CD4-positive, alpha-beta T cell treated with Interleukin-4 for 4 hours (primary cell): ENCODE data around the gene FAM227B.
"Not testable (repeated sequence)": the region's sequence is repeated elsewhere in the genome, so short reads cannot be mapped to it uniquely, and the experiment has no call there.

Experiments
- DNase-seq: peaks from one replicate; pipeline ENCODE4 v3.0.0-alpha.2; 2020

Gene FAM227B

GRCh38 chr15:49606594-49606993, 14.0 kb downstream of the FAM227B start:
- DNase-seq, result no peak

- no peak for DNase-seq
Measured at GRCh38 chr15:49605588-49605987, 15.0 kb downstream of the FAM227B start.

DNA sequence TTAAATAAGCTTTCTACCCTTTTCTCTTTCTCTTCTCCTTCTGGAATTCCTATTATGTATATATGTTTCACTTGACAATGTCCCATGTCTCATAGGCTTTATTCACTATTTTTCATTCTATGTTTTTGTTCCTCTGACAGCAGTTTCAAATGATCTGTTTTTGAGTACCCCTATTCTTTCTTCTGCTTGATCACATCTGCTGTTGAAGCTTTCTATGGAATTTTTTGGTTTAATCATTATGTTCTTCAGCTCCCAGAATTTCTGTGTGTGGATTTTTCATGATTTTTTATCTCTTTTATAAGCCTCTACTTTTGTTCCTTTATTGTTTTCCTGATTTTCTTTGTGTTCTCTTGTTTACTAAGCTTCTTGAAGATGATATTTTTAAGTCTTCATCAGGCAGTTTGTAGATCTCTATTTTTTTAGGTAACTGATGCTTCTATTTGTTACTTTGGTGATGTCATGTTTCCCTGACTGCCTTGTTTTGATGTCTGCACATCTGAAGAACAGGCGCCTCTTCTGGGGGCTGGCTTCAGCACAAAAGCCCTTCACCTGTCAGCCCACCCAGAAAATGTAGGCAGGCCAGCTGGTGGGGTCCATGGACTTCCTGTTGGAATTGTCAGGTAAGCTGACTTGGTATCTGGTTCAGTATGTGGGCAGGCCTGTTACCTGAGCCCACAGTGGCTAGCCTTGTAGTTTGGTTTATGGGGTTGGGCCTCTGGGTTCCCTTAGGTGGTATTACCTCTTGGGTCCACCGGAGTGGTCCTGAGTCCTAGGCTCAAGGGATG, 15.8 kb downstream of the FAM227B start:
- no peak for DNase-seq

DNA sequence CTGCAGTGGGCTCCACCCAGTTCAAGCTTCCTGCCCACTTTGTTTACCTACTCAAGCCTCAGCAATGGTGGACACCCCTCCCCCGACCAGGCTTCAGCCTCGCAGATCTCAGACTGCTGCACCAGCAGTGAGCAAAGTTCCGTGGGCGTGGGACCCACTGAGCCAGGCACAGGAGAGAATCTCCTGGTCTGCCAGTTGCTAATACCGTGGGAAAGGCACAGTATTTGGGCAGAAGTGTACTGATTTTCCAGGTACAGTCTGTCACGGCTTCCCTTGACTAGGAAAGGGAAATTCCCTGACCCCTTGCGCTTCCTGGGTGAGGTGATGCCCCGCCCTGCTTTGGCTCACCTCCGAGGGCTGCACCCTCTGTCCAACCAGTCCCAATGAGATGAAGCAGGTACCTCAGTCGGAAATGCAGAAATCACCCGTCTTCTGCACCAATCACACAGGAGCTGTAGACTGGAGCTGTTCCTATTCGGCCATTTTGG, 27.7 kb downstream of the FAM227B start:
- not testable (repeated sequence) for DNase-seq

- DNase-seq, result no peak
Measured at GRCh38 chr15:49589030-49589429, 31.6 kb downstream of the FAM227B start.

GRCh38 chr15:49573421-49573820, 47.2 kb downstream of the FAM227B start:
- no peak for DNase-seq

- no peak for DNase-seq
Measured at GRCh38 chr15:49570672-49571071, 49.9 kb downstream of the FAM227B start.

DNA sequence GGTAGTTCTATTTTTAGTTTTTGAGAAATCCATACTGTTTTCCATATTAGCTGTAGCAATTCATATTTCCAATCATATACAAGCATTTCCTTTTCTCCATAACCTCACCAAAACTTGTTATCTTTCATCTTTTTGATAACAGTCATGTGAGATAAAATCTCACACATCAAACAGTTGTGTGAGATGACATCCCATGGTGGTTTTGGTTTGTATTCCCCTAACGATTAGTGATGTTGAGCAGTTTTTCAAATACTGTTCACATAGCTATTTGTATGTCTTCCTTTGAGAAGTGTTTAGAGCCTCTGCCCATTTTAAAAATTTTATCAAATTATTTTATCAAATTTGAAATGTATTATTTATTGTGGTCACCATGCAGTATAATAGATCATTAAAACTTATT, 50.4 kb downstream of the FAM227B start:
- DNase-seq, result no peak

GRCh38 chr15:49560045-49560444, 60.6 kb downstream of the FAM227B start:
- no peak for DNase-seq

DNA sequence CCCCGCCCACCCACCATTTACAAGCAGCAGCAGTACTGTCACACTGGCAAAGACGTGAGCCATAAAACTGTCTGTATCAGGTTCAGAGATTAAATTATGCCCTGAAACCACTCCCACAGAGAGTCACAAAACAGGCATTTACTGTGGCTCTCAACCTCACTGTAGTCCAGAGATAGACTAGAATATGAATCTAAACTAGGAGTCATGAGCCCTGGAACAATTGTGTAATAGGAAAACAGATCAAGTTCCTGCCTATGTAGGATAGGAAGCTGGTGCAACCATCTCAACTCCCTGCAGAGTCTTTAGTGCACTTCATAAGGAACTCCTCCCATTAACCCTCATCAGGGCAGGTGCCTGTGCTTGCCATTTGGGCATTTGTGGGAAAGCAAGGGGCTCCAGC, 61.7 kb downstream of the FAM227B start:
- DNase-seq, result no peak

DNA sequence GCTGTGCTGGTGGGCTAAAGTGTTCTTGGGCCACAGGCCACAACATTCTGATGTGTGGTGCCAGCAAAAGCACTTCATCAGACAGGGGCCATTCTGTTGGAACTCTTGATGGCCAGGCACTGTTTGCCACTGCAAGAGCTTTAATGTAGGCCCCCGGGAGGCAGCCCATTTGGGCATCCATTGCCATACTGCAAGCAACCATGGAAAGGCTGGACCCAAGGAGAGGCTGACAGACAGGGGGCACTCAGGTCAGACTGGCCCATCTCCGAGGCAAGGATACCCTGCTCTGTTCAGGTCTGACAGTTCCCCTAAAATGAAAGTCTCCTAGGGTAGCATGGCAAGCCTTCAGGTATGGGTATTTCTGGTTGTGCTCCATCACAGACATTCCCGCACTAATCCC, 64.2 kb downstream of the FAM227B start:
- no peak for DNase-seq

- DNase-seq, result not testable (repeated sequence)
Measured at GRCh38 chr15:49550342-49550741, 70.3 kb downstream of the FAM227B start.

GRCh38 chr15:49538520-49538919, 82.1 kb downstream of the FAM227B start:
- DNase-seq, result no peak

DNA sequence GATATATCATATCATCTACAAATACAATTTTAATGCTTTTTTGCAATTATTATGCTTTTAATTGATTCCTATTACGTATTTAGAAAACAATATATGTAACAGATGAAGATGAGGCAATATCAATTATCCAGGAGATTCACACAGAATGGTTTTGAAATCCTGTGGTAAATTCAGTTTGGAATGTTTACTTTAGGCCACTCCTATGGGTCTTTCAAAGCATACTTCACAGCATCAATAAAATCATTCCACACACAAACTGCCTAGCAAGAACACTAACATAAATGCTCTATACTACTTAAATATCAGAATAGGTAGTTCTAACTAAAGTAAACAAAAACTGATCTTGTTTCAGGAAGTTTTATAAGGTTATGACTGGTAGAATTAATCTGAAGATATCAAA, 90.5 kb downstream of the FAM227B start:
- no peak for DNase-seq

DNA sequence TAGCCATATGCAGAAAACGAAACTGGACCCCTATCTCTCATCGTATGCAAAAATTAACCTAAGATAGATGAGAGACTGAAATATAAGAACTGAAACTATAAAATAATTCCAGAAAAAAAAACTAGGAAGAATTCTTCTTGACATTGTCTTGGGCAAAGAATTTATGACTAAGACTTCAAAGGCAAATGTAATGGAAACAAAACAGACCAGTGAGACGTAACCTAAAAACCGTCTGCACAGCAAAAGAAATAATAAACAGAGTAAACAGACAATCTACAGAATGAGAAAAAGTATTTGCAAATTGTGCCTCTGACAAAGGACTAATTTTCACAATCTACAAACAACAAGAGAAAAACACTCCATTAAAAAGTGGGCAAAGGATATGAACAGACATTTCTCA, 92.3 kb downstream of the FAM227B start:
- no peak for DNase-seq

- no peak for DNase-seq
Measured at GRCh38 chr15:49521802-49522201, 98.8 kb downstream of the FAM227B start.

DNA sequence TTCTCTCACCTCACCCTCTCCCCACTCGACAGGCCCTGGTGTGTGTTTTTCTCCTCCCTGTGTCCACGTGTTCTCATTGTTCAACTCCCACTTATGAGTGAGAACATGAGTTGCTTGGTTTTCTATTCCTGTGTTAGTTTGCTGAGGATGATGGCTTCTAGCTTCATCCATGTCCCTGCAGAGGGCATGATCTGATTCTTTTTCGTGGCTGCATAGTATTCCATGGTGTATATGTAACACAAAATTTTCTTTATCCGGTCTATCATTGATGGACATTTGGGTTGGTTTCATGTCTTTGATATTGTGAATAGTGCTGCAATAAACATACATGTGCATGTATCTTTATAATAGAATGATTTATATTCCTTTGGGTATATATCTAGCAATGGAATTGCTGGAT, 107.9 kb downstream of the FAM227B start:
- DNase-seq, result not testable (repeated sequence)

DNA sequence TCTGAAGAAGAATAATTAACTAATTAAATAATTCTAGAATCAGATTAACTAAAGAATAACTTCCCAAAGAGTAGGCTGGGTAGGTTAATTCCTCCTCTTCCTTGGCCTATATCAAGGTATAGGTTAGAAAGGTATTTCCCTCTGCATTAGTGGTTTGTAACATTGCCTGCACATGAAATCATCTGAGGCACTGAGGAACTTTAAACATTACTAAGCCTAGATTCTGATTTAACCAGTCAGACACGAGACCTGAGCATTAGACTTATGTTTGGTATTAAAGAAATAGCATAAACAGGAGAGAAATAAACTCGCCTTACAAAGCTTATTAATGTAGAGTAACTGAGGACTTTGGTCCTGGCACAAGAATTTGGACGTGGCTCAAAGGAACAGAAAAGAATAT, 113.4 kb downstream of the FAM227B start:
- no peak for DNase-seq

DNA sequence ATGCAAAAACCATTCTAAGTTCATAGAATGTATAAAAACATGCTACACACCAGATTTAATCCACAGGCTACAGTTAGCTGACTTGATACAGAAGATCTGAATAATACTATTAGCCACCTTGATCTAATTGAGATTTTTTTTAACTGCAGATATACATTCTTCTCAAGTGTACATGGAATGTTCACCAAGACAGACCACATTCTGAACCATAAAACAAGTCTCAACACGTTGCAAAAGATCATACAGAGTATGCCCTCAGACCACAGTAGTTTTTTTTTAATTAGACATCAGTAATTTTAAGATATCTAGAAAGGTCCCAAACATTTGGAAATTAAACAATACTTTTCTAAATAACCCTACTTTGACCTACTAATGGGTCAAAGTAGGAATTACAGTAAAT, 114.3 kb downstream of the FAM227B start:
- no peak for DNase-seq

- no peak for DNase-seq
Measured at GRCh38 chr15:49501586-49501985, 119.0 kb downstream of the FAM227B start.

- no peak for DNase-seq
Measured at GRCh38 chr15:49495993-49496753, 124.4 kb downstream of the FAM227B start.

GRCh38 chr15:49494842-49495241, 125.8 kb downstream of the FAM227B start:
- no peak for DNase-seq

DNA sequence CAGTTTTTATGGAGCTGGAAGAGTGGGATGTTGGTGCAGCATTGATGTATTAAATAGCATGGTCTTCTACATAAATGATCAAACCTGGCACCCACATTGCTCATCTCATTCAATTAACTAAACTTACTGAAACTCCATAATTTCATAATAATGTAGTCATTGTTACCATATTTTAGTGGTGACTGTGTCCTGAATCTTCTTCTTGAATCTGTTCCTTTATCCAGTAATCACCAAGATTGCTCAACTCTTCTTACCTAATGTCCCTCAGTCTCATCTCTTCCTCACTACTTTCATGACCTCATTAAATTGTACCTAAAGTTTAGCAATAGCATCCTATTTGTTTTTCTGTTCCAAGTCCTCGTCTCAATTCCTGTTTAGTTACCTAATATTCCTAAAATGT, 127.8 kb downstream of the FAM227B start:
- no peak for DNase-seq

GRCh38 chr15:49492151-49492550, 128.5 kb downstream of the FAM227B start:
- DNase-seq, result no peak
